Choroid plexus epithelial cell (primary cell): ENCODE measurements around the gene C16orf86.

ENCODE experiments used
- DNase-seq: peaks from one replicate; pipeline ENCODE4 v3.0.0-alpha.2; 2010; ENCODE audit warnings: low read depth
- H3K4me3 ChIP-seq: 2 replicates; pipeline ENCODE4 v1.5.1; 2011; ENCODE audit warnings: low read depth, mild to moderate bottlenecking, control low read depth, low read length, moderate library complexity
- TF ChIP-seq, protein P1 (sequence below): conservative IDR thresholded peaks from 2 replicates; pipeline ENCODE4 v1.5.1; 2011; ENCODE audit warnings: low read depth, mild to moderate bottlenecking, control low read depth, inconsistent platforms, low read length, moderate library complexity

The C16orf86 gene

GRCh38 chr16:67644038-67644437 is 22.6 kb upstream of the C16orf86 start:
- H3K4me3 ChIP-seq: no peak overlapping the region
- no peak for DNase-seq

GRCh38 chr16:67645397-67646121 is 21.1 kb upstream of the C16orf86 start:
- no peak for DNase-seq
- TF ChIP-seq, protein P1, sequence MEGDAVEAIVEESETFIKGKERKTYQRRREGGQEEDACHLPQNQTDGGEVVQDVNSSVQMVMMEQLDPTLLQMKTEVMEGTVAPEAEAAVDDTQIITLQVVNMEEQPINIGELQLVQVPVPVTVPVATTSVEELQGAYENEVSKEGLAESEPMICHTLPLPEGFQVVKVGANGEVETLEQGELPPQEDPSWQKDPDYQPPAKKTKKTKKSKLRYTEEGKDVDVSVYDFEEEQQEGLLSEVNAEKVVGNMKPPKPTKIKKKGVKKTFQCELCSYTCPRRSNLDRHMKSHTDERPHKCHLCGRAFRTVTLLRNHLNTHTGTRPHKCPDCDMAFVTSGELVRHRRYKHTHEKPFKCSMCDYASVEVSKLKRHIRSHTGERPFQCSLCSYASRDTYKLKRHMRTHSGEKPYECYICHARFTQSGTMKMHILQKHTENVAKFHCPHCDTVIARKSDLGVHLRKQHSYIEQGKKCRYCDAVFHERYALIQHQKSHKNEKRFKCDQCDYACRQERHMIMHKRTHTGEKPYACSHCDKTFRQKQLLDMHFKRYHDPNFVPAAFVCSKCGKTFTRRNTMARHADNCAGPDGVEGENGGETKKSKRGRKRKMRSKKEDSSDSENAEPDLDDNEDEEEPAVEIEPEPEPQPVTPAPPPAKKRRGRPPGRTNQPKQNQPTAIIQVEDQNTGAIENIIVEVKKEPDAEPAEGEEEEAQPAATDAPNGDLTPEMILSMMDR: no peak
- no peak overlapping the region for H3K4me3 ChIP-seq

More at GRCh38 chr16:67644038-67644437, 22.6 kb upstream of the C16orf86 start:
- TF ChIP-seq, protein P1: no peak

- DNase-seq: no peak
- no peak overlapping the region for H3K4me3 ChIP-seq
- TF ChIP-seq, protein P1: no peak
Measured at GRCh38 chr16:67647111-67647651, 19.4 kb upstream of the C16orf86 start.

DNA sequence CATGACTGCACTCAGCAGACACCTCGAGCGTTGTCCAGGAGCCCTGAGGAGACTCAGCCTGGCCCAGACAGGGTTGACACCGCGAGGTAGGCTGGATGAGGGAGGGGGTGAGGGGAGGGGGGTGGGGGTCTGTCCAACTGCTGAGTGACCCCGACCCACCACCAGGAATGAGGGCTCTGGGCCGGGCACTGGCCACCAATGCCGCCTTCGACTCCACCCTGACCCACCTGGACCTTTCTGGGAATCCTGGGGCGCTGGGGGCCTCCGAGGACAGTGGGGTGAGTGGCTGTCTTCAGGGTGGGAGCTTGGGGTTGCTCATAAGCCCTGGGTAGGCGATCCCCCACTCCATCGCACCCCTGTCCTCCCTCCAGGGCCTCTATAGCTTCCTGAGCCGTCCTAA is 18.9 kb upstream of the C16orf86 start:
- DNase-seq: no peak
- TF ChIP-seq, protein P1: no peak
- H3K4me3 ChIP-seq: no peak overlapping the region

DNA sequence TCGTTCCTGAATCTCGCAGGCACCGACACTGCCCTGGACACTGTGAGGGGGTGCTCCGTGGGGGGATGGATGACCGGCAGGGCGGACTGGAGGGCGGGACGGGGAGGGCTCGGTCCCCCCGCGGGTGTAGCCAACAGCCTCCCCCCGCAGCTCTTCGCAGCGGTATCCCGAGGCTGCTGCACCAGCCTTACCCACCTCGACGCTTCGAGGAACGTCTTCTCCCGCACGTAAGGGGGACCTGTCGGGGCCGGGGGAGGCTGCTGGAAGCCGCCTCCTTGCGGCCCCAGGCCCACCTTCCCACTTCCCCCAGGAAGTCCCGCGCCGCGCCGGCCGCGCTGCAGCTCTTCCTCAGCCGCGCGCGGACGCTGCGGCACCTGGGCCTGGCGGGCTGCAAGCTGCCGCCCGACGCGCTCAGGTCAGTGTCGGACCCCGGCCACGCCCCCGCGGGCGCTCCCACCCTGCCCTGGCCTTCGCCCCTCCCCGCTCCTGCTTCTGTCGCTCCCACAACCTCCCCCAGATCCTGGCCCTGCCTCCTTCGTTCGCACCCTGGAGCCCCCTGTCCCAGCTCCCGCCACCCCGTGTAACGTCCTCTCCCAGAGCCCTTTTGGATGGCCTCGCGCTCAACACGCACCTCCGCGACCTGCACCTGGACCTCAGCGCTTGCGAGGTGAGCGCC is 18.4 kb upstream of the C16orf86 start:
- no peak overlapping the region for H3K4me3 ChIP-seq
- DNase-seq: no peak
- TF ChIP-seq, protein P1: no peak

DNA sequence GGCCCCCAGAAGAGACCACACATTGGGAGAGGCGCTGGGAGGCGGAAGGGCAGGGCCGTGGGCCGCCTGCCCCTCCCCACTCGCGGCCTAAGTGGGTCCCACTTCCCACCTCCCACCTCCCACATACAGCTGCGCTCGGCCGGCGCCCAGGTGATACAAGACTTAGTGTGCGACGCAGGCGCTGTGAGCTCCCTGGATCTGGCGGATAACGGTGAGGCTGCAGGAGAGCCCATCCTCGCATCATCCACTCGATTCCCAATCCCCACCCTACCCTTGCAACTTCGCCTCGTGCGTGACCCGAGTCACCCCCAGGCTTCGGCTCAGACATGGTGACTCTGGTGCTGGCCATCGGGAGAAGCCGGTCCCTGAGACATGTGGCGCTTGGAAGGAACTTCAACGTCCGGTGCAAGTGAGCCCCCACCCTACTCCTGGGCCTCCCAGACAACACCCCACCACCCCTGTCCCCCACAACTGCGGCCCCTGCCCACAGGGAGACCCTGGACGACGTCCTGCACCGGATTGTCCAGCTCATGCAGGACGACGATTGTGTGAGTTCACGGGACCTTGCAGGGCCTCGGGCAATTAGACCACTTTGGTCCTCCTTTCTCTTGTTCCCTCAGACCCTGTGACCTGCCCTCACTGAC is 17.7 kb upstream of the C16orf86 start:
- TF ChIP-seq, protein P1: no peak
- no peak overlapping the region for H3K4me3 ChIP-seq
- no peak for DNase-seq
